PFSK-1 (cell line): ENCODE measurements around the gene ACTG1.

Experiments
- SIN3A ChIP-seq: IDR thresholded peaks from 2 replicates; pipeline ENCODE4 v1.6.1; 2012; ENCODE audit warnings: mild to moderate bottlenecking, low read length, moderate library complexity, borderline replicate concordance; ENCODE audit not compliant: insufficient read depth
- TAF1 ChIP-seq: IDR thresholded peaks from 2 replicates; pipeline ENCODE4 v1.6.1; 2012; ENCODE audit warnings: low read length, control low read depth, borderline replicate concordance; ENCODE audit not compliant: insufficient read depth

- TF ChIP-seq SIN3A (no peak), TAF1 (no peak)
These were observed 25.5 kb downstream of the ACTG1 start for GRCh38 chr17:81487089-81487486.
